Subcutaneous adipose tissue (tissue), 4 donors: ENCODE results near the gene SYNDIG1. TPM values are rescaled to one million over a fixed set of nuclear protein-coding genes. Genes with fewer than 3 reads are reported as not detected.

Experiments
- total RNA-seq, 4 donors: library from RNA; depleted of rRNA; stranded (reverse); fragments of >200 nt; gene quantifications; one replicate each; pipeline ENCODE4 v1.1.0, GENCODE V29; 2016
- TF ChIP-seq, protein P1 (sequence below): fragments of 450-650 bp; IDR thresholded peaks from one replicate; pipeline ENCODE4 v1.5.1; 2016; ENCODE audit warnings: low read depth, mild to moderate bottlenecking, control low read depth, antibody characterized with exemption, moderate library complexity

SYNDIG1 gene
- total RNA-seq, 4 donors from 2014 or later, result 0.17 to 1.5 TPM; not detected in 2

DNA sequence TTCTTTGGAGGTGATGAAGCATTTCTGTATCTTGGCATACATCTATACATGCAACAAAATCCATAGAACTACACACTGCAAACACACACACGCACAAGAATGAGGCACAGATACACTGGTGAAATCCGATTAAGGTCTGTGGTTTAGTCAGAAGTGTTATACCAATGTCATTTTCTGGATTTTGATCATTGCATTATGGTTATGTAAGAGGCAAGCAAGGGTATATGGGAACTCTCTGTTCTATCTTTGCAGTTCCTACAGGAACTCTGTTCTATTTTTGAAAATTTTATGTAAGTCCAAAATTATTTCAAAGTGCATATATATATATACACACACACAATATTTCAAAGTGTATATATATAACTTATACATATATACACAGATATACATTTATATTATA lies 101.7 kb downstream of the SYNDIG1 start:
- TF ChIP-seq, protein P1, sequence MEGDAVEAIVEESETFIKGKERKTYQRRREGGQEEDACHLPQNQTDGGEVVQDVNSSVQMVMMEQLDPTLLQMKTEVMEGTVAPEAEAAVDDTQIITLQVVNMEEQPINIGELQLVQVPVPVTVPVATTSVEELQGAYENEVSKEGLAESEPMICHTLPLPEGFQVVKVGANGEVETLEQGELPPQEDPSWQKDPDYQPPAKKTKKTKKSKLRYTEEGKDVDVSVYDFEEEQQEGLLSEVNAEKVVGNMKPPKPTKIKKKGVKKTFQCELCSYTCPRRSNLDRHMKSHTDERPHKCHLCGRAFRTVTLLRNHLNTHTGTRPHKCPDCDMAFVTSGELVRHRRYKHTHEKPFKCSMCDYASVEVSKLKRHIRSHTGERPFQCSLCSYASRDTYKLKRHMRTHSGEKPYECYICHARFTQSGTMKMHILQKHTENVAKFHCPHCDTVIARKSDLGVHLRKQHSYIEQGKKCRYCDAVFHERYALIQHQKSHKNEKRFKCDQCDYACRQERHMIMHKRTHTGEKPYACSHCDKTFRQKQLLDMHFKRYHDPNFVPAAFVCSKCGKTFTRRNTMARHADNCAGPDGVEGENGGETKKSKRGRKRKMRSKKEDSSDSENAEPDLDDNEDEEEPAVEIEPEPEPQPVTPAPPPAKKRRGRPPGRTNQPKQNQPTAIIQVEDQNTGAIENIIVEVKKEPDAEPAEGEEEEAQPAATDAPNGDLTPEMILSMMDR, result no peak

DNA sequence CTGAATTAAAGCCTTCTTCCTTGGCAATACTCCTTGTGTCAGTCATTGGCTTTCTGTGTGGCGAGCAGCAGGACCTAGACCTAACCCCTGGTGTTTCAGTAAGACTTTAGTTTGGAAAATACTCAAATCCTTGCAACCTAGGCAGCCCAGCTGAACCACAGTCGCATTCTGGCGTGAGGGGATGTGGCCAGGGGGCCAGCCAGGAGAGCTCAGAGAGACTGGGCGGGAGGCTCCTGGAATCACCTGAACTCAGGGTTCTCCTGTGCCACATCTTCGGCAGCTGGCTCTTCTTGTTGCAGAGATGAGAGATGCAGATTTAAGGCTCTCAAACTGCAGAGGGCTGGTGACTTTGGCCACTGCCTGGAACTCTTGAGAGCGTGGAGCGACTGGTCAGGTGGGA lies 102.7 kb downstream of the SYNDIG1 start:
- TF ChIP-seq, protein P1, result no peak

DNA sequence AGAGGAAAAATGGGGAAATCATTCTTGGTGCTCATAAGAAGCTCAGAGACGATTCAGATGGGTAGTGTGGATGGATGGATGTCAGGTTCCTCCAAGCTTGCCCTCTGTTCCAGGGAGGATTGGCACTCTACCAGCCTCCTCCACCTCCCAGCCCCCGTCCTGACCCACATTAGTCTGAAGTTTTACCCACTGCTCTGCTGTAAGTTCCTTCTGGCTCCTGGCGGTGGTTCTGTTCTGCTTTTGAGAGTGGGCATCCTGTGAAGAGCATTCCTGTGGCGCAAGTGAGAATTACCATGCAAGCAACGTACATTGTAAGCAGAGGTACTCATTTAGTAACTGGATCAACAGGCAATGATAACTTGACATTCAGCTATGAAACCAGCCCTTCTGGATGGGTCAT lies 103.4 kb downstream of the SYNDIG1 start:
- TF ChIP-seq, protein P1, result no peak

DNA sequence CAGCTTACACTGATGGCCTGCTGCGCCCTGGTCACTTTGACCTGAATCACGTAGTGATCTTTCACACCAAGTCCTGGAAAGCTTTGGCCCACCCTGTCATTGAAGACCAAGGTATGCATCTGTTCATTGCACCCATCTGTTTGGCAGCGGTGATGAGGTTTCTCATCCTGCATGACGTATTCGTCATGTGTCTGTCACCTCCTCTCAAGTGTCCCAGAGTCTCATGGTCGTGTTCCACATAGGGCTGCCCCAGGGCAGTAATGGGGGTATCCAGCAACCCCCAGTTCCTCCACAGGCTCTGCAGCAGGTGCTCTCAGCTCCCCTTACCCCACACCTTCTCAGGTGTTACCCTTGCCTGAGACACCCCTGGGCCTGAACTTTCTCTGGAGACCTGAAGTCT lies 104.1 kb downstream of the SYNDIG1 start:
- TF ChIP-seq, protein P1, result no peak

DNA sequence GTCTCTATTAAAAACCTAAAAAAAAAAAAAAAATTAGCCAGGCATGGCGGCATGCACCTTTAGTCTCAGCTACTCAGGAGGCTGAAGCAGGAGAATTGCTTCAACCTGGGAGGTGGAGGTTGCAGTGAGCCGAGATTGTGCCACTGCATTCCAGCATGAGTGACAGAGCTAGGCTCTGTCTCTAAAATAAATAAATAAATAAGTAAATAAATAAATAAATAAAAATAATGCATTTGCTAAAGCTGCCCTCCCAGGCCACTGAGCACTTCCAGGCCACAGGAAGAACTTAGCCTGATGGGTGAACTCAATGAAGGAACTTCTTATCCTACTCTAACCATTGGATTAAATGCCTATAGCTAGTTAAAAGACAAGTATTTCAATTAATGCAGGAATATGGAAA lies 104.9 kb downstream of the SYNDIG1 start:
- TF ChIP-seq, protein P1, result no peak

DNA sequence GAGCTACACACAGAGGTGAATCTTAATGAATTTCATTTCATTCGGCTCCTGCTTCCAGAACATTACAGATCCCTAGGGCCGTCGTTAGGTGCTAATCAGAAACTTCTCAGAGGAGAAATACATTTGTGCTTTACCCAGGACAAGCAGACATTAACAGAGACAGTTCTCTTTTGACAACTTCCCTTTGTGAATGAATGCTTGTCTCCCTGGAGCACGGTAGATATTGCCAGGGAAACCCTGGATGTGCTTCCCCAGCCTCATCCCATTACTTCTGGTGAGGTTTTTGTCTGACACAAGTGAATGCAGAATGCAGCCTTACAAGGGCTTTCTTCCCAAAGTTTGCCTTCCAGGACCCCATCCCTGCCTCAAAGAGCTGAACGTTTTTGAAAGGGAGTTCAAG lies 105.4 kb downstream of the SYNDIG1 start:
- TF ChIP-seq, protein P1, result no peak

DNA sequence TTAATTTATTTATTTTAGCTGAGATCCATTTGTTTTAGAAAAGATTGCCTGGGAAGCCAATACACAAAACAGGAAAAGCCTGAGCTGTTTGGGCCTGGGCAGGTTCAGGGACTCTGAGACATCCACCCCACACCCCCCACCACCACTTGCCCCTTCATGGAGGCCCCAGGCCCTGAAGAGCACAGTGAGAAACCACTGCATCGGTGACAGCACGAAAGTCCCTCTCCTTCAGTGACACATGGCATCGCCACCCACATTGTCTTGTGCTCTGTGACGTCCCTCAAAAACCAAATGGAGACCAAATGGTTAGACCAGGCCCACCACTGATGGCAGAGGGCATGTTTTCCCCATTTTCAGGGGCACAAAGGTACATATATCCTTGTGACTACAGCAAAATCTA lies 106.4 kb downstream of the SYNDIG1 start:
- TF ChIP-seq, protein P1, result no peak
